ENCODE measurements around the gene HTT. TPM values are rescaled to one million over a fixed set of nuclear protein-coding genes. Genes with fewer than 3 reads are reported as not detected.

HTT gene
- total and polyA plus RNA-seq, 8 donors, result 34.5 to 75.9 (median 43.5) TPM

- DNase-seq (no peak), ATAC-seq (no peak)
- Histone ChIP-seq H3K4me1 (peaks cover 0 to 3% of the 10 kb centered on the region in 2 donors), H3K4me3 (no peak overlapping the region), H3K27me3 (no peaks in the 10 kb centered on the region), H3K36me3 (no peaks in the 10 kb centered on the region), H3K9me3 (no peaks in the 10 kb centered on the region), H3K27ac (no peak overlapping the region)
- intact Hi-C loops (cut with DNase I), result no loop called here
- TF ChIP-seq, protein P1, sequence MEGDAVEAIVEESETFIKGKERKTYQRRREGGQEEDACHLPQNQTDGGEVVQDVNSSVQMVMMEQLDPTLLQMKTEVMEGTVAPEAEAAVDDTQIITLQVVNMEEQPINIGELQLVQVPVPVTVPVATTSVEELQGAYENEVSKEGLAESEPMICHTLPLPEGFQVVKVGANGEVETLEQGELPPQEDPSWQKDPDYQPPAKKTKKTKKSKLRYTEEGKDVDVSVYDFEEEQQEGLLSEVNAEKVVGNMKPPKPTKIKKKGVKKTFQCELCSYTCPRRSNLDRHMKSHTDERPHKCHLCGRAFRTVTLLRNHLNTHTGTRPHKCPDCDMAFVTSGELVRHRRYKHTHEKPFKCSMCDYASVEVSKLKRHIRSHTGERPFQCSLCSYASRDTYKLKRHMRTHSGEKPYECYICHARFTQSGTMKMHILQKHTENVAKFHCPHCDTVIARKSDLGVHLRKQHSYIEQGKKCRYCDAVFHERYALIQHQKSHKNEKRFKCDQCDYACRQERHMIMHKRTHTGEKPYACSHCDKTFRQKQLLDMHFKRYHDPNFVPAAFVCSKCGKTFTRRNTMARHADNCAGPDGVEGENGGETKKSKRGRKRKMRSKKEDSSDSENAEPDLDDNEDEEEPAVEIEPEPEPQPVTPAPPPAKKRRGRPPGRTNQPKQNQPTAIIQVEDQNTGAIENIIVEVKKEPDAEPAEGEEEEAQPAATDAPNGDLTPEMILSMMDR (IDR thresholded peaks at IDR 0.05), result no peak
These were observed 6.9 kb upstream of the HTT start for GRCh38 chr4:3067473-3068001.

GRCh38 chr4:3069661-3070199 lies 4.8 kb upstream of the HTT start:
- H3K27ac ChIP-seq, result no peak overlapping the region
- peaks cover 0 to 7% of the 10 kb centered on the region in 2 donors for H3K4me1 ChIP-seq
- intact Hi-C loops (cut with DNase I), result no loop called here
- ATAC-seq (no peak), DNase-seq (no peak)
- H3K27me3 ChIP-seq, result no peaks in the 10 kb centered on the region
- no peaks in the 10 kb centered on the region for H3K9me3 ChIP-seq
- H3K36me3 ChIP-seq, result no peaks in the 10 kb centered on the region
- TF ChIP-seq, protein P1 (IDR thresholded peaks at IDR 0.05), result no peak
- H3K4me3 ChIP-seq, result no peak overlapping the region

GRCh38 chr4:3070709-3071500 lies 3.6 kb upstream of the HTT start:
- no peak for ATAC-seq
- intact Hi-C loops (cut with DNase I), result no loop called here
- no peaks in the 10 kb centered on the region for H3K27me3 ChIP-seq

GRCh38 chr4:3071811-3072210 lies 2.7 kb upstream of the HTT start:
- no peak overlapping the region for H3K4me3 ChIP-seq
- no peak overlapping the region for H3K27ac ChIP-seq
- no peak for ATAC-seq
- TF ChIP-seq, protein P1 (IDR thresholded peaks at IDR 0.05), result no peak
- H3K9me3 ChIP-seq, result no peaks in the 10 kb centered on the region
- H3K36me3 ChIP-seq, result no peaks in the 10 kb centered on the region
- H3K27me3 ChIP-seq, result no peaks in the 10 kb centered on the region
- DNase-seq, result no peak
- intact Hi-C loops (cut with DNase I), result no loop called here
- peaks cover 12 to 23% of the 10 kb centered on the region in 2 donors for H3K4me1 ChIP-seq

More at GRCh38 chr4:3070709-3071500, 3.6 kb upstream of the HTT start:
- H3K9me3 ChIP-seq, result no peaks in the 10 kb centered on the region
- H3K27ac ChIP-seq, result no peak overlapping the region
- H3K4me3 ChIP-seq, result no peak overlapping the region
- H3K4me1 ChIP-seq, result peaks cover 3 to 14% of the 10 kb centered on the region in 2 donors
- TF ChIP-seq, protein P1 (IDR thresholded peaks at IDR 0.05), result no peak
- DNase-seq, result no peak
- no peaks in the 10 kb centered on the region for H3K36me3 ChIP-seq

All from left lung (tissue), 10 donors.